Endometrium (tissue), 2 donors: Measurements from ENCODE around the gene CYP11A1.

Experiments
- FAIRE-seq: peaks from 2 replicates; lab custom pipeline; 2012; peaks lifted over from hg19 to GRCh38; lab: Jason Lieb, UNC
- donor health status: control.
- donor health status: control.

CYP11A1 gene

GRCh38 chr15:74300057-74300795, 67.2 kb downstream of the CYP11A1 start:
- FAIRE-seq: no peak

- no peak for FAIRE-seq
Observed at GRCh38 chr15:74297887-74298286, 69.6 kb downstream of the CYP11A1 start.

GRCh38 chr15:74295800-74296199, 71.6 kb downstream of the CYP11A1 start:
- no peak for FAIRE-seq

GRCh38 chr15:74294010-74294409, 73.4 kb downstream of the CYP11A1 start:
- FAIRE-seq: no peak

- no peak for FAIRE-seq
Observed at GRCh38 chr15:74293021-74293810, 74.2 kb downstream of the CYP11A1 start.

- FAIRE-seq: no peak
Observed at GRCh38 chr15:74291101-74292071, 76.1 kb downstream of the CYP11A1 start.

- FAIRE-seq: no peak
Observed at GRCh38 chr15:74290645-74291044, 76.8 kb downstream of the CYP11A1 start.

- no peak for FAIRE-seq
Observed at GRCh38 chr15:74289671-74290070, 77.8 kb downstream of the CYP11A1 start.
